ENCODE results near the gene IL22RA1. TPM values are rescaled to one million over a fixed set of nuclear protein-coding genes. Genes with fewer than 3 reads are reported as not detected.
A peak's percentile ranks its signal among the peaks of the same experiment; 100 is the strongest.

IL22RA1 gene
- total and polyA plus RNA-seq, 9 of the 15 experiments (the other 6 are each of a cell fraction or from before 2014, with no cell fraction given) = not detected

GRCh38 chr1:24126672-24127023, 16.3 kb downstream of the IL22RA1 start:
- H3K9me1 ChIP-seq (ENCODE audit: control insufficient read depth, insufficient read depth, low read length) = no peaks in the 10 kb centered on the region
- intact Hi-C loops (cut with micrococcal nuclease) (no loop called here), in situ Hi-C loops (cut with MboI) (no loop called here)
- no peak overlapping the region for H3K9ac ChIP-seq (ENCODE audit: insufficient read depth in 1 of 2, low read depth in 2 of 2, low read length in 2 of 2)
- POLR2A ChIA-PET = interaction anchor here (1.2 to 1.5 kb wide), 2 partner anchors 12 to 16 kb away, joined by 3 read pairs; no protein-coding TSS in a partner anchor
- 0% methylated on average over 5 of the region's 5 CpGs for WGBS (ENCODE audit: insufficient coverage, low coverage, missing lambda C conversion rate)
- H2AFZ ChIP-seq (ENCODE audit: low read depth, low read length) = no peak overlapping the region
- H3K36me3 ChIP-seq (ENCODE audit: control insufficient read depth, insufficient read depth, low read length) = no peaks in the 10 kb centered on the region
- CTCF ChIA-PET (ENCODE audit: low intra/inter-chr PET ratio) = no interaction called here
- peaks cover 6% of the 10 kb centered on the region; the same call in 1 of the 2 replicates for H4K20me1 ChIP-seq (replicated peaks; ENCODE audit: control insufficient read depth, insufficient read depth, low read length)
- no TSS peak for BruUV-seq (replicated peaks)
- no peak overlapping the region for H3K4me2 ChIP-seq (ENCODE audit: insufficient read depth, low read length)
- FAIRE-seq (no peak), ATAC-seq (no peak), DNase-seq (ENCODE audit: extremely low read depth in 1 of 4, low spot score in 3 of 4) (no peak)
- TF ChIP-seq MEIS2 (IDR thresholded peaks at IDR 0.05; ENCODE audit: partially characterized antibody) (no peak), ZKSCAN3 (CRISPR knock-in tag; IDR thresholded peaks at IDR 0.05) (no peak), IRF1 (CRISPR knock-in tag; IDR thresholded peaks at IDR 0.05; ENCODE audit: borderline replicate concordance) (no peak)
- no peak overlapping the region for H3K27ac ChIP-seq (ENCODE audit: extremely low read depth, low read depth, low read length)
- no peaks in the 10 kb centered on the region for H3K9me3 ChIP-seq (replicated peaks; ENCODE audit: control insufficient read depth, insufficient read depth, low read depth, low read length)
- H3K79me2 ChIP-seq (ENCODE audit: control insufficient read depth, insufficient read depth, low read length) = no peaks in the 10 kb centered on the region
- no peaks in the 10 kb centered on the region for H3K4me1 ChIP-seq (replicated peaks in 1 of 2; ENCODE audit: control insufficient read depth in 2 of 2, insufficient read depth in 2 of 2, low read length in 2 of 2)
- H3K27me3 ChIP-seq (ENCODE audit: control insufficient read depth in 2 of 2, insufficient read depth in 2 of 2, low read length in 2 of 2) = peaks cover under 1 to 28% of the 10 kb centered on the region in 2 experiments; a peak in 3 of 5 replicates
- no peak overlapping the region for H3K4me3 ChIP-seq

DNA sequence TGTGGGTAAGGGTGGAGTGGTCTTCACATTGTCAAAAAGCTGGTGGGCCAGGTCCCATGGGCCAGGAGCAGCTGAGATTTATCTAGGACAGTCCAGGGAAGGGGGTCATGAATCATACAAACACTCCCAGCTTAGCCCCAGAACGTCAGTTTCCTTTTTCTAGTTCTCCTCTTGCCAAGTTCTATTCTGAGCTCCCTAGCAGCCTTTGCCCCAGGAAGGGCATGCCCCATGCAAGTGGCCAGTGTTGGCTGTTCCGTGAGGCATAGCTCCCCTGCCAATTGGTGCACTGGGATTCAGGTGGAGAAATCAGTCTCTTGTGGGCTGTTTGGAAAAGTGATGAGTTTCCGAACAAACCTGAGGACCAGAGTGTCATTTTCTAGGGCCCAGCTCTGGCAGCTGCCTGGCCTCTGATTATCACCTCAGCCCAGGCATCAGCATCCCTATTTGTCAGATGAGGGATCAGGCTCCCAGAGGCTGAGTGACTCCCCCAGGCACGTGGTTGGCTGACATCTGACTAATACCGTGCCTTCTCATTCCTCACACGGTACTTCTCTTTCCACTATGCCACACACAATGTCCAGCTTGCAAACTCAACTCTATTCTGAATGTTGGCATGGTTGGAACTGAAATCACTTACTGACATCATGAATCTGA, 16.8 kb downstream of the IL22RA1 start:
- Histone ChIP-seq H4K20me1 (replicated peaks; ENCODE audit: control insufficient read depth, insufficient read depth, low read length) (peaks cover 6% of the 10 kb centered on the region; the same call in 1 of the 2 replicates), H3K4me1 (replicated peaks in 1 of 2; ENCODE audit: control insufficient read depth in 2 of 2, insufficient read depth in 2 of 2, low read length in 2 of 2) (no peaks in the 10 kb centered on the region), H3K9me1 (ENCODE audit: control insufficient read depth, insufficient read depth, low read length) (no peaks in the 10 kb centered on the region), H3K9me3 (replicated peaks; ENCODE audit: control insufficient read depth, insufficient read depth, low read depth, low read length) (no peaks in the 10 kb centered on the region), H3K9ac (ENCODE audit: insufficient read depth in 1 of 2, low read depth in 2 of 2, low read length in 2 of 2) (peak overlapping the region in 1 of 2 experiments; percentile 36; a peak in 1 of 4 replicates), H3K79me2 (ENCODE audit: control insufficient read depth, insufficient read depth, low read length) (no peaks in the 10 kb centered on the region), H3K27me3 (ENCODE audit: control insufficient read depth in 2 of 2, insufficient read depth in 2 of 2, low read length in 2 of 2) (peaks cover 3 to 33% of the 10 kb centered on the region in 2 experiments; a peak in 3 of 5 replicates), H3K27ac (ENCODE audit: extremely low read depth, low read depth, low read length) (no peak overlapping the region), H3K36me3 (ENCODE audit: control insufficient read depth, insufficient read depth, low read length) (no peaks in the 10 kb centered on the region), H3K4me2 (ENCODE audit: insufficient read depth, low read length) (no peak overlapping the region), H2AFZ (ENCODE audit: low read depth, low read length) (no peak overlapping the region), H3K4me3 (no peak overlapping the region)
- peak; percentile 58; the same call in 2 of the 3 replicates for ATAC-seq
- intact Hi-C loops (cut with micrococcal nuclease) = no loop called here
- in situ Hi-C loops (cut with MboI) = no loop called here
- peak in 1 of 4 experiments; percentile 20 for DNase-seq (ENCODE audit: extremely low read depth in 1 of 4, low spot score in 3 of 4)
- ChIA-PET POLR2A (interaction anchor here (1.2 to 1.5 kb wide), 2 partner anchors 12 to 15 kb away, joined by 3 read pairs; no protein-coding TSS in a partner anchor), CTCF (ENCODE audit: low intra/inter-chr PET ratio) (no interaction called here)
- 0% methylated on average over 6 of the region's 6 CpGs for WGBS (ENCODE audit: insufficient coverage, low coverage, missing lambda C conversion rate)
- BruUV-seq (replicated peaks) = no TSS peak
- no peak for FAIRE-seq
- TF ChIP-seq MAFF (IDR thresholded peaks at IDR 0.05; ENCODE audit: low read length) (no peak), ZNF589 (CRISPR knock-in tag; IDR thresholded peaks at IDR 0.05; ENCODE audit: low read depth) (no peak), JUN (IDR thresholded peaks at IDR 0.05; ENCODE audit: borderline replicate concordance, low read depth, low read length) (0 out of 2 replicates have a peak, but pooled peaks have one; percentile 34), JUN (CRISPR knock-in tag; IDR thresholded peaks at IDR 0.05; ENCODE audit: borderline replicate concordance) (no peak), ZNF12 (CRISPR knock-in tag; IDR thresholded peaks at IDR 0.05) (no peak), NELFE (IDR thresholded peaks at IDR 0.05; ENCODE audit: insufficient read depth, insufficient read length) (no peak), RBM17 (IDR thresholded peaks at IDR 0.05; ENCODE audit: borderline replicate concordance, low read depth, low read length) (no peak), RCOR1 (IDR thresholded peaks at IDR 0.05; ENCODE audit: borderline replicate concordance in 1 of 2, low read depth in 2 of 2, low read length in 2 of 2) (peak in 1 of 2 experiments; percentile 81; a peak in 2 of 4 replicates), POU5F1 (IDR thresholded peaks at IDR 0.05; ENCODE audit: borderline replicate concordance, low read depth, low read length, partially characterized antibody) (no peak), RFX7 (CRISPR knock-in tag; IDR thresholded peaks at IDR 0.05) (no peak), ZNF717 (CRISPR knock-in tag; IDR thresholded peaks at IDR 0.05) (no peak)

Measured in K562 (cell line).